Measurements from ENCODE around the gene IQGAP1. TPM values are rescaled to one million over a fixed set of nuclear protein-coding genes. Genes with fewer than 3 reads are reported as not detected.

Gene IQGAP1
- total and polyA plus RNA-seq, 2 donors (not counting 1 experiment from before 2014, with no cell fraction given): 222 to 270 TPM

GRCh38 chr15:90400759-90401314, 12.8 kb downstream of the IQGAP1 start:
- peaks cover 89% of the 10 kb centered on the region for H3K79me2 ChIP-seq (ENCODE audit: control insufficient read depth, insufficient read depth, low read length)
- peaks cover under 1% of the 10 kb centered on the region for H3K36me3 ChIP-seq (ENCODE audit: control insufficient read depth, insufficient read depth, low read length)
- DNase-seq (ENCODE audit: low read depth in 2 of 2): peak; percentile 93 to 98
- peaks cover 26% of the 10 kb centered on the region for H3K4me1 ChIP-seq (ENCODE audit: control insufficient read depth, extremely low read depth, insufficient read depth, low read length)
- TF ChIP-seq, protein P1, sequence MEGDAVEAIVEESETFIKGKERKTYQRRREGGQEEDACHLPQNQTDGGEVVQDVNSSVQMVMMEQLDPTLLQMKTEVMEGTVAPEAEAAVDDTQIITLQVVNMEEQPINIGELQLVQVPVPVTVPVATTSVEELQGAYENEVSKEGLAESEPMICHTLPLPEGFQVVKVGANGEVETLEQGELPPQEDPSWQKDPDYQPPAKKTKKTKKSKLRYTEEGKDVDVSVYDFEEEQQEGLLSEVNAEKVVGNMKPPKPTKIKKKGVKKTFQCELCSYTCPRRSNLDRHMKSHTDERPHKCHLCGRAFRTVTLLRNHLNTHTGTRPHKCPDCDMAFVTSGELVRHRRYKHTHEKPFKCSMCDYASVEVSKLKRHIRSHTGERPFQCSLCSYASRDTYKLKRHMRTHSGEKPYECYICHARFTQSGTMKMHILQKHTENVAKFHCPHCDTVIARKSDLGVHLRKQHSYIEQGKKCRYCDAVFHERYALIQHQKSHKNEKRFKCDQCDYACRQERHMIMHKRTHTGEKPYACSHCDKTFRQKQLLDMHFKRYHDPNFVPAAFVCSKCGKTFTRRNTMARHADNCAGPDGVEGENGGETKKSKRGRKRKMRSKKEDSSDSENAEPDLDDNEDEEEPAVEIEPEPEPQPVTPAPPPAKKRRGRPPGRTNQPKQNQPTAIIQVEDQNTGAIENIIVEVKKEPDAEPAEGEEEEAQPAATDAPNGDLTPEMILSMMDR (conservative IDR thresholded peaks at IDR 0.05 in 1 of 2, IDR thresholded peaks at IDR 0.05 in 1 of 2; ENCODE audit: low read depth in 1 of 2, low read length in 2 of 2): no peak
- TF ChIP-seq EZH2 (IDR thresholded peaks at IDR 0.05; ENCODE audit: low read length, missing control alignments): no peak
- no peaks in the 10 kb centered on the region for H3K9me3 ChIP-seq (ENCODE audit: control insufficient read depth, insufficient read depth, low read depth, low read length)
- no peak overlapping the region for H2AFZ ChIP-seq (ENCODE audit: low read length)
- no peaks in the 10 kb centered on the region for H4K20me1 ChIP-seq (ENCODE audit: control insufficient read depth, extremely low read depth, insufficient read depth, low read length)
- H3K27me3 ChIP-seq (ENCODE audit: control insufficient read depth, insufficient read depth, low read length): no peaks in the 10 kb centered on the region
- H3K4me2 ChIP-seq (ENCODE audit: extremely low read depth, insufficient read depth, low read length): peak overlapping the region; percentile 95
- H3K27ac ChIP-seq (ENCODE audit: insufficient read depth, low read length): peak overlapping the region; percentile 98
- peak overlapping the region in 3 of 4 experiments; percentile 13 to 24 (median 21) for H3K4me3 ChIP-seq (replicated peaks in 1 of 4; ENCODE audit: control extremely low read depth in 1 of 4, insufficient read depth in 1 of 4, low read depth in 3 of 4, low read length in 4 of 4)
- peak overlapping the region; percentile 27 for H3K9ac ChIP-seq (ENCODE audit: insufficient read depth, low read length)

DNA sequence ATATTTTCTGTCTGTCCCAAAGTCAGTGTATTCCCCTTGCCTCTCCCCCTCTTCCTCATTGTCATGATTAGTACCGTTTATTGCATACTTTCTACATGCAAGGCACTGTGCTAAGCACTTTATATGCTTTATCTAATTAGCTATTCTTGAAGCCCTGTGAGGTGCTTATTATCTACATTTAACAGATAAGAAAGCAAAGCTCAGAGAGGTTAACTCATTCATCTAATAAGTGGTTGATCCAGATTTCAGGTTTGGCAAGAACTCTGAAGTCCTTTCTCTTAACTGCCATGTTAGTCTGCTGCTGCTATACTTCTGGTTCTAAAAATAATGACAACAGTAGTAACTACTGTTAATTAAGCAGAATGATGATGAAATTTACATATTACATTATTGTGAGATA, 13.5 kb downstream of the IQGAP1 start:
- H3K4me2 ChIP-seq (ENCODE audit: extremely low read depth, insufficient read depth, low read length): peak overlapping the region; percentile 53
- no peaks in the 10 kb centered on the region for H4K20me1 ChIP-seq (ENCODE audit: control insufficient read depth, extremely low read depth, insufficient read depth, low read length)
- H3K4me3 ChIP-seq (replicated peaks in 1 of 4; ENCODE audit: control extremely low read depth in 1 of 4, insufficient read depth in 1 of 4, low read depth in 3 of 4, low read length in 4 of 4): peak overlapping the region in 1 of 4 experiments; percentile 21
- peaks cover 27% of the 10 kb centered on the region for H3K4me1 ChIP-seq (ENCODE audit: control insufficient read depth, extremely low read depth, insufficient read depth, low read length)
- H3K27me3 ChIP-seq (ENCODE audit: control insufficient read depth, insufficient read depth, low read length): no peaks in the 10 kb centered on the region
- no peak for DNase-seq (ENCODE audit: low read depth in 2 of 2)
- peaks cover 89% of the 10 kb centered on the region for H3K79me2 ChIP-seq (ENCODE audit: control insufficient read depth, insufficient read depth, low read length)
- peak overlapping the region; percentile 98 for H3K27ac ChIP-seq (ENCODE audit: insufficient read depth, low read length)
- no peak for TF ChIP-seq EZH2 (IDR thresholded peaks at IDR 0.05; ENCODE audit: low read length, missing control alignments)
- TF ChIP-seq, protein P1 (conservative IDR thresholded peaks at IDR 0.05 in 1 of 2, IDR thresholded peaks at IDR 0.05 in 1 of 2; ENCODE audit: low read depth in 1 of 2, low read length in 2 of 2): no peak
- H3K9me3 ChIP-seq (ENCODE audit: control insufficient read depth, insufficient read depth, low read depth, low read length): no peaks in the 10 kb centered on the region
- H2AFZ ChIP-seq (ENCODE audit: low read length): no peak overlapping the region
- peak overlapping the region; percentile 27 for H3K9ac ChIP-seq (ENCODE audit: insufficient read depth, low read length)
- H3K36me3 ChIP-seq (ENCODE audit: control insufficient read depth, insufficient read depth, low read length): no peaks in the 10 kb centered on the region

GRCh38 chr15:90402223-90402622, 14.2 kb downstream of the IQGAP1 start:
- H3K4me3 ChIP-seq (replicated peaks in 1 of 4; ENCODE audit: control extremely low read depth in 1 of 4, insufficient read depth in 1 of 4, low read depth in 3 of 4, low read length in 4 of 4): no peak overlapping the region

More at GRCh38 chr15:90402223-90402622, 14.2 kb downstream of the IQGAP1 start:
- no peaks in the 10 kb centered on the region for H4K20me1 ChIP-seq (ENCODE audit: control insufficient read depth, extremely low read depth, insufficient read depth, low read length)
- no peaks in the 10 kb centered on the region for H3K9me3 ChIP-seq (ENCODE audit: control insufficient read depth, insufficient read depth, low read depth, low read length)
- H3K9ac ChIP-seq (ENCODE audit: insufficient read depth, low read length): no peak overlapping the region
- peaks cover 91% of the 10 kb centered on the region for H3K79me2 ChIP-seq (ENCODE audit: control insufficient read depth, insufficient read depth, low read length)
- H3K4me1 ChIP-seq (ENCODE audit: control insufficient read depth, extremely low read depth, insufficient read depth, low read length): peaks cover 31% of the 10 kb centered on the region
- TF ChIP-seq, protein P1 (conservative IDR thresholded peaks at IDR 0.05 in 1 of 2, IDR thresholded peaks at IDR 0.05 in 1 of 2; ENCODE audit: low read depth in 1 of 2, low read length in 2 of 2): no peak
- no peak for TF ChIP-seq EZH2 (IDR thresholded peaks at IDR 0.05; ENCODE audit: low read length, missing control alignments)
- H3K27me3 ChIP-seq (ENCODE audit: control insufficient read depth, insufficient read depth, low read length): no peaks in the 10 kb centered on the region
- no peaks in the 10 kb centered on the region for H3K36me3 ChIP-seq (ENCODE audit: control insufficient read depth, insufficient read depth, low read length)
- H3K27ac ChIP-seq (ENCODE audit: insufficient read depth, low read length): peak overlapping the region; percentile 98
- no peak overlapping the region for H2AFZ ChIP-seq (ENCODE audit: low read length)
- H3K4me2 ChIP-seq (ENCODE audit: extremely low read depth, insufficient read depth, low read length): peak overlapping the region; percentile 53
- peak; percentile 87 to 91 for DNase-seq (ENCODE audit: low read depth in 2 of 2)
